NCI-H1436 (cell line): ENCODE data around the gene COL23A1.

Experiments
- DNase-seq: peaks from one replicate; lab custom pipeline; 2025; lab: John Stamatoyannopoulos, UW

Gene COL23A1

DNA sequence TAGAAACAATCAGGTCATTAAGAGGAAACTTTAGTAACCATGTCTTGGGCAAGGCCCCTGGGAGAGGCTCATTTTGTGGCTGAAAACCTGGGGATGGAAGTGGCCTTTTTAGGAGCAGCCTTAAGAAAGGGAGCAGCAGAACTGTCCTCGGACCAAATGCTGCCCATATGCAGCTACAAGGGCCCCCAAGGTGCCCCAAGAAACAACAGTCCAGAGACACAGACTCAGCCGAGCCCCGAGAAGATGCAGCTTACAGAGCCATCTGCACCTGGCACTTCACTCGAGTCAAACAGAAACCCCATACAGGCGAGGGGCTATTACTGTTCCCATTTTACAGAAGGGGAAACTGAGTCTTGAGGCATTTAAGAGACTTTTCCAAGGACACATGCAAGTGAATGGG is 58.0 kb downstream of the COL23A1 start:
- DNase-seq = no peak

GRCh38 chr5:178531786-178532185 is 58.4 kb downstream of the COL23A1 start:
- DNase-seq = no peak

GRCh38 chr5:178530526-178530925 is 59.7 kb downstream of the COL23A1 start:
- no peak for DNase-seq

GRCh38 chr5:178529080-178529479 is 61.1 kb downstream of the COL23A1 start:
- DNase-seq = no peak

DNA sequence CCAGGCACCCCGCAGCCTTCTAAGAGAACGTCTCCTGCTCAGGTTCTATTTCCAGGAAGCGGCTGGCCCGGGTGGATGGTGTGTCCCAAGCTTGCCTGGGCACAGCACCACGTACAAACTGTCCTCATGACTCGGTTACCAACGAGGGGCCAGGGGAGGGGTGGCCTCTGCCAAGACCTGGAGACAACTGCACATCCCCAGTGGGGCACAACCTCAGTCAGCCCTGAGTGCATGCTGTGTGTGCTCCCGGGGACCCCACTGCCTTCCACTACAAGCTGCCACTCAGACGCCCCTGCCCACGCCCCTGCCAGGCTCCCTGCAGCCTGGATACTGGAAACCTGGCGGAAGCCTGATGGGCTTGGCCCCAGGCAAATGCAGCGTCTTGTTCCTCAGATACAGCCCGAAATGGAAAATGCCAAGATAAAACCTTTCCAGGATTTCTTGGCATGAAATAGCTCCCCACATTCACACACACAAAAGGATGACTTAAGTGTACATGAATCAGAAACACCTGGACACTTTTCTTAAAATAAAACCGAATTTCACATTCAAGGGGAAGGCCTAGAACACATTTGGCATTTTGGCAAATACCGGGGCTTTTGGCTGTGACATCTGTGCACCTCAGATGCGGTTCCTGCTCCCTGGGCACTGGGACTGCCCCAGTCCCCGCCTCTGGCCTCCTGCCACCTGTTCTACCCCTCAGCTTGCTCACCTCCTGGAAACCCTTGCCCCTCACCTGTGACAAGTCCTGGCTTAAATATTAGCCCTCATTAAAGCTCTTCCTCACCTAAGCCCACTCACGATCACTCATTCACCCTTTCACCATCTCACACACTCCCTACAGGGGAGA is 62.5 kb downstream of the COL23A1 start:
- DNase-seq = no peak

GRCh38 chr5:178526773-178527457 is 63.3 kb downstream of the COL23A1 start:
- DNase-seq = no peak

DNA sequence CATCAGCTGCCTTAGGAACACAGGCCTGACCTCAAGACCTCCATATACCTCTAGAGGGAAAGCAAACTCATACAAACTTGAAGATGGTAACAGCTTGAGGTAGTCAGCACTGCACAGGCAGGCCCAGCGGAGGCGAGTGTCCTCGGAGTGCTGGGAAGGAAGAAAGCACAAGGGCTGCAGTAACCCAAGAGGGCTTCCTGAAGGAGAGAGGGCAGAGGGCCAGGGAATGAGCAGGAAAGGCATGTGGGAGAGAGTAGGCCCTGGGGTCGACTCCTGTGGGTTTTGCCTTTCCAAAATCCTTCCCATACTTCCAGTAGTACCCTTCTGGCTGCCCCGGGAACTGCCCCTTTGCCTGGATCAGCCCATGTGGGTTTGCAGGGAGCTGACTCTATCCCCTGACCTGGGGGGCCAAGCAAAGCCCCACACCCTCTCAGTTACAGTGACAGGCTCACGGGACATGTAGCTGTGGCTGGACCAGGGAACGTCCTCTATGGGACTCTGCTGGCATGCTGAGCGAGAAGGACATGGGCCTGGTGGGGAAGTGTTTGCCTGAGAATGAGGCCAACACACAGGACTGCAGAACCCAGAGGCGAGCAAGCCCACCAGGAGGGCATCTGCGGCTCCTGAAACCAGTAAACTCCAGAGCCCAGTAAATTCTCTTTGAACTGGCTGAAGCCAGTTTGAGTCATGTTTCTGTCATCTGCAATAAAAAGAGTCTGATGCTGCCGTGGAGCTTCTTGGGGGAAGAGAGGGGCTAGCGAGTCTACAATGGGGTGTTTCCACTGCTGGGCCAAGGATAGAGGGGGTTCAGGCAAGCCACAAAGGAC is 64.1 kb downstream of the COL23A1 start:
- DNase-seq = no peak

- no peak for DNase-seq
Measured at GRCh38 chr5:178524093-178524882, 65.9 kb downstream of the COL23A1 start.

- DNase-seq = no peak
Measured at GRCh38 chr5:178522361-178522760, 67.8 kb downstream of the COL23A1 start.

GRCh38 chr5:178520851-178521250 is 69.3 kb downstream of the COL23A1 start:
- DNase-seq = no peak

- DNase-seq = no peak
Measured at GRCh38 chr5:178519804-178520203, 70.4 kb downstream of the COL23A1 start.

DNA sequence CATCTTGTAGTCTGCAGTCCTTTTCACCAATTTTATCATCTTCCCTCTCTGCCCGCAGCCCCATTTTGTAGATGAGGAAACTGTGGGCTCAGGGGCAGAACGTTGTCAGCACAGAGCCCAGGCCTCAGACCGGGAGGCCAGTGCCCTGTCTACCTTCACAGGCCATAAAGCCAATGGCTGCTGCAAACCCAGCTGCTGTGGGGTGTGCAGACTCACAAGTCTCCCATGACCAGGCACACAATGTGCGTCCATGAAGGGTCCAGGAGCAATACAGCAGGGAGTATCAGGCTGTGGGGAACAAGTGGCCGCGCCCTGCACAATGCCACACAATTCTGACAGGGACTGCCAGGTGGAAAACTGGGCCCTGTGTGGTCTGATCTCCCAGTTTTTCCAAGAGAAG is 71.0 kb downstream of the COL23A1 start:
- no peak for DNase-seq

DNA sequence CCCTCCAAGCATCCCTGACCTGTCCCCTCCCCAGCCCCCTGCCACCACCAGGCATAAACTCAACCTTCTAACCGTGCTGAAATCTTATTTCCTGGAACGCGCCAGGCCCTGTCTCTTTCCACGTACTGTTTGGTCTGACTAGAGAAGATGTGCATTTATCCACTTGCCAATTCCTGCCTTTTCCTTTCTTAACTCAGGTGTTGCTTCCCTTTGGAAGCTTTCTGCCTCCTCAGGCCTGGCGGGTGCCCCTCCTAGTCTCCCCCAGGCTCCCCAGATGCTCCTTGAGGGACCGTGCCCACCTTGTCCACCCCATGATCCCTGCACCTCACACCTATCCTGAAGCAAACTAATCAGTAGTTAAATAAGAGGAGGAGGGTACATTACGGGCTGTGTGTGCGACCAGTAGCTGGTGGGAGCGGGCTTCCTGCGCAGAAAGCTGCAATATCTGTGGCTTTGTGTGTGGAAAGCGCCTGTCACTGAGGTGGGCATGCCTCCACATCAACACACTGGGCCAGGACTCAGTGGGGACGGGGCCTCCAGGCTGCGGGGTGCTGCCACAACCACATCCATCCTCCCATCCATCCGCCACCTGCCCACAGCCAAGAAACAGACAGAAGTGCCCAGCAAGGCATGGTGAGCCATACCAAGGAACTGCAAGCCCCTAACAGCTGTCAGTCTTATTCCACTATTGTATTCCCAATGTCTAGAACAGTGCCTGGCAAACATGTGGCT is 73.5 kb downstream of the COL23A1 start:
- no peak for DNase-seq

DNA sequence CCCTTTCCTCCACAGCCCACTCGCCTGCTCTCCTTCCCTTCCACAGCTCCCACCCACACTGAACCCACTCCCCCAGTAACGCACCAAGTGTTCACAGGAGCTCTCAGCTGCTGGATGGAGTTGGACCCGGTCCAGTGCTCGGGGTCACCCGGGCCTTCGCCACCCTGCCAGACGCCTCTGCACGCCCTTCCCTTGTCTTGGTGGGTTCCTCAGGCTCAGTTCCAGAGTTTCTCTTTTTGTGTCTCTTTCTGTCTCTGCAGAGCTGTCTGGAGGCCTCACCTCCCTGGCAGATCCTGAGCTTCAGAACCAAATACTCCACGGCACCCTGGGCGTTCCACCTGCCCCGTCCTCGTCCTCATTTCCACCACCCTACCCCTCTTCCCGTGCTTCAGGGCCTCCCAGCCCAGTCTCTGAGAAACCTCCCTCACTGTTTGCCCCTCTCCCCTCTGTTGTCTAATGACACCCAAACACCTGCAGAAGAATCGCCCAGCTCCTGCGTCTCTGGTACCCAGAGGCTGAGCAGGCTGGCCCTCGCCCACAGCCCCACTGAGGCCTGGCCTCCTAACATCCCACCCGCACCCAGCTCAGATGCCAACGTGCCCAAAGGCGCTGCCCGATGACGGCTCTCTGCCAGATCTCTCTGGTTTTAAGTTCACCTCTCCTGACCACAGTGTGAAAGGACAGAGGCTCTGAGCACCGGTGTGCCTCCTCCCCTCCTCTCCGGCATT is 74.3 kb downstream of the COL23A1 start:
- no peak for DNase-seq

DNA sequence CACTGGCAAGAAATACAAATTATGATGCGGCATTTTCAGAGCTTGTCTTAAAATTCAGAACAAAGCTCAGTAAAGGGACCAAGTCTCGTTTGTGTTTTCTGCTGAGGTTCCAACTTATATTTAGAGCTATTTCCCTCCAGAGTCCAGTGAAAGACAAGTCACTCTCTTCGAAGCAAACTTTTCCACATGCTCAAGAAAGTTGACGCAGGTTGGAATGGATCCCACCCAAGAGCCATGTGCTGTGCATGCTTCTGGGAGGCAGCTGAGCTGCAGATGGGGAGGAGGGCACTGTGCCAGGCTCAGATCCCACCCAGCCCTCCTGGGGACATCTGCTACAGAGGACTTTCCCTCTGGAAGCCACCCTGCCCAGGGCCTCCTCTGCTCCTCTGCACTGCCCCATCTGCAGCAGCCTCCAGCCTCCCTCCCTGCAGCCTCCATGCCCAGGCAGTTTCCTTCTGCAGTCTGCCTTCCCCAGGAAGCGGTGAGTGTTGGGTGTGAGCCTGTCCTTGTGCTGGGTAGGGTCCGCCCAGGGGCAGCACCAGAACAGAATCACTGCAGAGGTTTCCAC is 75.3 kb downstream of the COL23A1 start:
- no peak for DNase-seq

DNA sequence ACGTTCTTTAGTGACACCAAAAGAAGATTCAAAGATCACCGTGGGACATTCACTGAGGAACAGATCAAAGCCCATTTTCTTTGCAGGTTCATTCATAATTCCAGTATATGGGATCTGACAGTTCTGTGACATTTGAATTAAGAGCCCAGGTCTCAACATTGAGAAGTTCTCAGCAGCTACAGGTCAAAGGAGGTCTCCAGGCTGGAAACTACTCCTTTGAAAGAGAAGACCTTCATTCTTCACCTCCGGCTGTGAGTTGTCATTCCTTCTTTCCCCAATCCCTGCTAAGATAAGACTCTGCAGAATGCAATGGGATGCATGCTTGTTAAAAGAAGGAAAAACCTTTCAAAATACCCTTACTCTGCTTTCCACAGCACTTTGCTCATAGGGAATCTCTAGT is 79.0 kb downstream of the COL23A1 start:
- no peak for DNase-seq

GRCh38 chr5:178509491-178510057 is 80.6 kb downstream of the COL23A1 start:
- DNase-seq = no peak

- no peak for DNase-seq
Measured at GRCh38 chr5:178507151-178507932, 82.9 kb downstream of the COL23A1 start.
